ENCODE measurements around the gene GSTCD.

DNA sequence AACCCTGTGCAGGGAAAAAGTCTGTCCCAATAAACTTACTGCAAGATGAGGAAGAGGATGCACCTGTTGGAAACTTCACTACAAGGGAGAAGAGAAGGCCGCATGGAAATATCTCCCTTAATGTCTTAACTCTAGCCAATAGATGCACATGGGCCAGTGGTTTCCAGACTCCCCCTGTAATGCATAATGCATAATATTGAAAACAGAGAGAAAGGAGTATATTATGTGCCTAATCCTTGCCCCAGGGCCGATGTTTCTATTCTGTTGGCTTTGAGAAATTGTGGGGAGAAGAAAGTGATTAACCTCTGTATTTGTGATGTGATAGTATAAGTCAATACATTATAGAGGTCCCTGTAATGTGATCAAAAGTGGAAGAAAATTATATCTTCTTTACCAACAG is 37.3 kb upstream of the GSTCD start:
- no peak for TF ChIP-seq CTCF (IDR thresholded peaks at IDR 0.05)
- no peak for TF ChIP-seq POLR2AphosphoS5 (IDR thresholded peaks at IDR 0.05)
- TF ChIP-seq POLR2A (IDR thresholded peaks at IDR 0.05), result no peak

Data from upper lobe of left lung (tissue), 4 donors.